Epidermal melanocyte (primary cell): Measurements from ENCODE around the gene EHHADH.

Experiments
- DNase-seq: peaks from one replicate; pipeline ENCODE4 v3.0.0; 2011; ENCODE audit warnings: low spot score; ENCODE audit not compliant: insufficient read length

The EHHADH gene

GRCh38 chr3:185199206-185199605, 54.6 kb downstream of the EHHADH start:
- no peak for DNase-seq

- no peak for DNase-seq
These were observed 56.8 kb downstream of the EHHADH start for GRCh38 chr3:185197068-185197467.

- DNase-seq, result no peak
These were observed 58.2 kb downstream of the EHHADH start for GRCh38 chr3:185195652-185196051.

- DNase-seq, result no peak
These were observed 65.0 kb downstream of the EHHADH start for GRCh38 chr3:185188816-185189215.

- DNase-seq, result no peak
These were observed 66.5 kb downstream of the EHHADH start for GRCh38 chr3:185187391-185187790.

GRCh38 chr3:185176750-185177359, 77.0 kb downstream of the EHHADH start:
- DNase-seq, result no peak

GRCh38 chr3:185175370-185175987, 78.4 kb downstream of the EHHADH start:
- peak; percentile 63 for DNase-seq

GRCh38 chr3:185172086-185173049, 81.5 kb downstream of the EHHADH start:
- DNase-seq, result no peak

- DNase-seq, result no peak
These were observed 89.2 kb downstream of the EHHADH start for GRCh38 chr3:185164428-185165217.

GRCh38 chr3:185162634-185163033, 91.2 kb downstream of the EHHADH start:
- no peak for DNase-seq

GRCh38 chr3:185161761-185162160, 92.1 kb downstream of the EHHADH start:
- no peak for DNase-seq

GRCh38 chr3:185157347-185157746, 96.5 kb downstream of the EHHADH start:
- no peak for DNase-seq

- DNase-seq, result no peak
These were observed 98.2 kb downstream of the EHHADH start for GRCh38 chr3:185155678-185156077.

GRCh38 chr3:185153861-185154629, 99.8 kb downstream of the EHHADH start:
- DNase-seq, result no peak

- no peak for DNase-seq
These were observed 100.6 kb downstream of the EHHADH start for GRCh38 chr3:185153171-185153771.

GRCh38 chr3:185152410-185153170, 101.3 kb downstream of the EHHADH start, which contains the start of gene C3orf70:
TSS of gene C3orf70 (minus strand) at chr3:185153060. CDS start at chr3:185152823, 237 bp downstream.
- peak; percentile 54 for DNase-seq

- peak; percentile 53 for DNase-seq
These were observed 101.9 kb downstream of the EHHADH start for GRCh38 chr3:185151964-185152409.

GRCh38 chr3:185151101-185151963, 102.5 kb downstream of the EHHADH start:
- DNase-seq, result no peak
